GM12878 (cell line): ENCODE results near the gene HRC.
A peak's percentile ranks its signal among the peaks of the same experiment; 100 is the strongest.

ENCODE experiments used
- BCLAF1 ChIP-seq: fragments of 450-650 bp; IDR thresholded peaks from 2 replicates; pipeline ENCODE4 v1.6.1; 2017; ENCODE audit warnings: antibody characterized with exemption, mild to moderate bottlenecking, moderate library complexity
- CREM ChIP-seq: IDR thresholded peaks from 2 replicates; pipeline ENCODE4 v1.6.1; 2014; ENCODE audit warnings: antibody characterized with exemption, low read depth
- CTCF ChIP-seq, 3 experiments: IDR thresholded peaks in 2 of 3; conservative IDR thresholded peaks in 1 of 3; 2 replicates each; pipeline ENCODE4 v1.5.1; 2011; ENCODE audit warnings: low read depth in 3 of 3, low read length in 3 of 3, mild to moderate bottlenecking in 3 of 3, control low read depth in 2 of 3, moderate library complexity in 2 of 3, inconsistent platforms in 1 of 3, mixed read lengths in 1 of 3; ENCODE audit not compliant: control insufficient read depth in 2 of 3, insufficient read depth in 1 of 3; ENCODE audit errors: extremely low read depth in 1 of 3
- EZH2 ChIP-seq: IDR thresholded peaks from 2 replicates; pipeline ENCODE4 v1.6.1; 2012; ENCODE audit warnings: low read depth, mild to moderate bottlenecking, control low read depth, inconsistent platforms, low read length, borderline replicate concordance; ENCODE audit not compliant: control insufficient read depth
- JUND ChIP-seq: IDR thresholded peaks from 2 replicates; pipeline ENCODE4 v1.6.1; 2012; ENCODE audit warnings: low read depth, mild to moderate bottlenecking, low read length, improper control_type of control experiment, moderate library complexity
- RFX5 ChIP-seq: IDR thresholded peaks from 2 replicates; pipeline ENCODE4 v1.6.1; 2011; ENCODE audit warnings: low read depth, low read length, improper control_type of control experiment
- ZBTB33 ChIP-seq: fragments of 450-650 bp; IDR thresholded peaks from 2 replicates; pipeline ENCODE4 v1.6.1; 2017; ENCODE audit warnings: mild to moderate bottlenecking

- TF ChIP-seq ZBTB33 (no peak), CTCF (IDR thresholded peaks at IDR 0.05 in 2 of 3, conservative IDR thresholded peaks at IDR 0.05 in 1 of 3; ENCODE audit: control insufficient read depth in 2 of 3, extremely low read depth in 1 of 3, insufficient read depth in 1 of 3, low read depth in 3 of 3, low read length in 3 of 3) (peak in 1 of 3 experiments; percentile 35; a peak in 1 of 6 replicates), EZH2 (no peak), JUND (peak; percentile 96), RFX5 (no peak), BCLAF1 (peak; percentile 91), CREM (peak; percentile 22; the same call in 1 of the 2 replicates)
Observed at GRCh38 chr19:49118565-49119410, 36.4 kb downstream of the HRC start, which contains the start of gene C19orf73.
